ENCODE measurements around the gene MYO10.

The MYO10 gene

DNA sequence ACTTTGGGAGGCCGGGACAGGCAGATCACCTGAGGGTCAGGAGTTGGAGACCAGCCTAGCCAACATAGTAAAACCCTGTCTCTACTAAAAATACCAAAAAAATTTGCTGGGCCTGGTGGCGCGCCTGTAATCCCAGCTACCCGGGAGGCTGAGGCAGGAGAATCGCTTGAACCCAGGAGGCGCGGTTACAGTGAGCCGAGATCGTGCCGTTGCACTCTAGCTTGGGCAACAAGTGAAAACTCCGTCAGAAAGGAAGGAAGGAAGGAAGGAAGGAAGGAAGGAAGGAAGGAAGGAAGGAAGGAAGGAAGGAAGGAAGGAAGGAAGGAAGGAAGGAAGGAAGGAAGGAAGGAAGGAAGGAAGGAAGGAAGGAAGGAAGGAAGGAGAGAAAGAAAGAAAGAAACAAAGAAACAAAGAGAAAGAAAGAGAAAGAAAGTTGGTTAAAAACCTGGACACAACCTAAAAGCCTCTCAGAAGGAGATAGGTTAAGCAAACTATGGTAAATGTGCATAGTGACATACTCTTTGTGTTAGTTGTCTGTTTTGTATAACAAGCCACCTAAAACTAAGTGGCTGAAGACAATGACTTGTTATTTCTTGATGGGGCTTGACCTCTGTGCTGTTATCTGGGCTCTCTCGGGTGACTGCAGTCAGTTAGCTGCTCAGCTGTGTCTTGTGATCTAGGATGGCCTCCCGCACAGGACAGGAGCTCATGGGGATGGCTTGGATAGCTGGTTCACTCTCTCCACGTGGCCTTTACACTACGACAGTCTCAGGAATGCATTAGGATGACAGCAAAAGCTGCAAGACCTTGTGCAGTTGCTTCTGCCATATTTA lies 8.0 kb upstream of the MYO10 start:
- DNase-seq: no peak

DNA sequence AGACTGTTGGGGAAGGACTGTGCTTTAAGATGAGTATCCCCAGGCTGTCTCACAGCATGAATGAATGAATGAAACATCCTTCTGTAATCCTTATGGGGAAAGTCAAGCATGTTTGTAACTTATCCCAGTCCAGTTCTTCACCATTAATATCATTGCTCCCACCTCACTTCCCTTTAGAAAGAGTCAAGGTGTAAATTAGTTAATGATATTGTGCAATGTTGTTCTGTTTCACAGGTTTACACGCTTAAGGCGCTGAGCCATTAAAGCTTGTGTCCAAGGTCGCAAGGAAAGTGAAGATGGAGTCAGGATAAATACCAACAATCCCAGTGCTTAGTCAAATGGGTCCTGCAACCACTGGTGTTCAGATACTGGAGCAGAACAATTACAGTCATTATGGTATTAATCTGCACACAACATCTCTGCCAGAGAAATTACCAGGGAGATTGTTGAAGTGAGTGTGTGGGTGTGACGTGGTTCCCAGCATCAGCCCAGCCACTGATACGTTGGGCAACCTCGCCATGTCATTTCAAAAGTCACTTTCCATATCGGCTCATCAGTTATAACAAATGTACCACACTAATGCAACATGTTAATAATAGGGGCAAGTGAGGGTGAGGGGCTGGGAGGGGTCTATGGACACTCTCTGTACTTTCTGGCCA lies 1.5 kb upstream of the MYO10 start:
- no peak for DNase-seq

DNA sequence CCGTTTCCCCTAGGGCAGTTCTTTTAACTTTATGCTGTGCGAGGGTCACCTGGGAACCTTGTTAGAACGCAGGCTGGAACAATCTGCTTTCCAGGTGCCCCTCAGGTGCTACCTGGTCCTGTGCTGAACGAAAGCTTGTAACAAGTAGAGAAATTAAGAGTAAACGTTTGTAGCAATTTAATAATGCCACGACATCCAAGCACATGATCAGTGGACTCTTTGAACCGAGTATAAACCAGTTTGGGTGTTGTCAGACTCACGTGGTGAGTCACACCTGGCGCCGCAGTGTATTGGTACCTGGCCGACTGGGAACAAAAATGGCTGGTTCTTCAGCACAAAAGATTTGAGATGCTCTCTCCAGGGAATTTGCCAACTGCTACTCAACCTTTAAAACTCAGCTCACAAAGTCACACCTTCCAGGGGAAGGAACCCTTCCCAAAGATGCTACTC lies 926 bp upstream of the MYO10 start:
- DNase-seq: no peak

DNA sequence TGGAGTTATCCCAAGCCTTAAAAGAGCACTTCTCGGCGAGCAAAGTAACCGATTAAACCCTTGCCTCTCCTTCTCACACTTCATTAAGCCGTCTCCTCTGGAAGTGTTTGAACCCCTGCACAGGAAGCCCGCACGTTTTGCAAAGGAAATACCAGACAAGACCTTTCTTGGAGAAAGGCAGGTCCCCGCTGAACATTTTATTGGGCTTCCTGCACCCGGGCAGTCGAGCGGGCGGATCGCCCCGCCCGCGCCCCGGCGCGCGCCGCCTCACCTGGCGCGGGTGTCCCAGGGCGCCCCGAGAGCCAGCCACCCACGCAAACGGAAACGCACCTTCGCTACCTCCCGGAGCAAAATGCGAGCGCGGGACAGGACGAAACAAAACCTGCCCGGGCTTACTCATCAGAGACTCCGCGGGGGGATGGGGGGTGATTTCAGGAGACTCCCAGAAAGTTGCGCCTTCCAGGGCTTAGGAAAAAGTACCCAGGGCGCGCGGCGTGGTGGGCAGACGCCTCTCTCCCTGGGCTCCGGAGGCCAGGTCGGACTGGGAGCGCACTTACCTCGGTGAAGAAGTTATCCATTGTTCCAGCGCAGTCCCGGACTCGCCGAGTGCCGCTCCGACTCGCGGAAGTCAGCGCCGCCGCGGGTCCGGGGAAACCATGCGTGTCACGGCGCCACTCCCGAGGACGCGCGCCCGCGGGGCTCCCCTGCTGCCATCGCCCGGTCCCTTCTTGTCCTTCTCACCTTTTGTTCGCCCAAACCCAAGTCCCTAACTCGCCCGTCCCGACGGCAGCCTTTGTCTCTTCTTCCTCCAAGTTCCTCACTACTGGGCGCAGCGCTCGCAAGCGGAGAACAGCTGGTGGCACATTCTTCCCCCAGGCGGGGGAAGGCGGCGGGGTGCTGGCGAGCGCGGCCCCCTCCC lies 598 bp downstream of the MYO10 start:
- no peak for DNase-seq

DNA sequence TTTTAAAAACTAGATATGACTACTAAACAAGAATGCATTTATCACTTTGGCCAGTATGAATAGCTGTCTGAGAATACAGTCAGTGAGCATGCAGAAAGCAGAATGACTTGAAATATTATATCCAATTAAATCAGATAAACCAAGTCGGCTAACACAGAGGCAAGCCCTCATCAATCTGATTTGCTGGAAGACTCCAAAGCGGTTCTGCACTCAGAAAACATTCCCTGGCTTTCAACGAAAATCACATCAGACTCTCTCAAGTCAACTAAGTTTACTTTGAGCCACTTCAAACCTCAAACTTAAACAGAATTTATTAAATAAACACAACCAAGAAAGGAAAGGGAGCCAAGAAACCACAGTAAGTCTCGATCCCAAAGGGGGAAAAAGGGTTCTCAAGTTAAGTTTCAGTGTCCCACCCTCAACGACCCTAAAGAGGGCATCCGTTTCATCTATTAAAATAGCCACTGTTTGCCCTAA lies 1.4 kb downstream of the MYO10 start:
- no peak for DNase-seq

- no peak for DNase-seq
Observed at GRCh38 chr5:16934123-16934522, 2.0 kb downstream of the MYO10 start.

GRCh38 chr5:16933337-16933736 lies 2.8 kb downstream of the MYO10 start:
- DNase-seq: no peak

DNA sequence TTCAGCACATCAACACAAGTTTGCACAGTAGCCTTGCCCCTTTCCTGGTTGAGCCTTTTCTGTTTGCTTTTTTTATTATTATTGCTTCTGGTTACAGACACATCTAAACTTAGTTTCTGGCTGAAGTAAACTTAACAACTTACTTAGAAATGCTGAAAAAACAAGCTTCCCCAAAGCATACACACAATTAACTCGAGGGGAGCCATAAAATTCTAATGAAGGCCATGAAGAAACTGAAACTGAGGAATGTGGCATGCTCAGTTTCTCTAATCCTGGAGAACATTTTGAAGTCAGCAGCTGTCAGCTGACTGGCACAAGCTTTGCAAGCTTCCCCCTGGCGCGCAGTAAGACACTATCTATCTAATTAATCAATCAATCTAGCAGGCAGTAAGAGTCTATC lies 3.7 kb downstream of the MYO10 start:
- no peak for DNase-seq

DNA sequence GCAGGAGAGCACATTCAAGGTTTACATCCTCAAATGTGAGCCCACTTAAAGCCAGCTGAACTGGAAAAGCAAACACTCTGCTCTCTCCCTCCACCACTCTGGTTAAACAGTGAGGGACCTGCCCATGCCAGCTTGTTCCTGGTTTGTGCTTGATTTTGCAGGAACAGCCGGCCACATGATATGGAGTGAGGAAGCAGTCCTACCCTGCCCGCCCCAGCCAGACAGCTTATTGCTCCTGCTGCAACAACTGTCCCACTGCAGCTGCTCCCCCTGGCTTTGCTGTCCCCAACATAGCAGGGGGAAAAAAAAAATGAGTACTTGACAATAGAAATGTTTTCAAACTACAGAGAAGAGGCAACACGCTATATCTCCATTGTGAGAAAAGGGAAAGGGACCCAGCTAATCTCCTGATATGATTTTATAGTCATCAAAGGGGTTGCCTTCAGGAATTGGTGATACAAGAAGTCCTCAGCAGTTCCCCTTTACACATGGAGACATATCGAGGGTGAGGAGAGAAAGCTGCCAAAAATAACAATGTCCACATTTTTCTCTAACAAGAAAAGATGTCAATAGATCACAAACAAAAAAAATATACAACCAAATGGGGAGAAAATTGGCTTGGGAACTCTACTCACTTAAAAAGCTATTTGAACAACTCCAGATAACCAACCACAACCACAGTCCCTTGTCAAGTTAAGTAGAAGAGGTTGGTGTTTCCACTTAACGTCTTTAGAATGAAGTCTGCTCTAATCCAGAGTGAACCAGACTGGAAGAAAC lies 4.6 kb downstream of the MYO10 start:
- DNase-seq: no peak

GRCh38 chr5:16930496-16930895 lies 5.6 kb downstream of the MYO10 start:
- no peak for DNase-seq

DNA sequence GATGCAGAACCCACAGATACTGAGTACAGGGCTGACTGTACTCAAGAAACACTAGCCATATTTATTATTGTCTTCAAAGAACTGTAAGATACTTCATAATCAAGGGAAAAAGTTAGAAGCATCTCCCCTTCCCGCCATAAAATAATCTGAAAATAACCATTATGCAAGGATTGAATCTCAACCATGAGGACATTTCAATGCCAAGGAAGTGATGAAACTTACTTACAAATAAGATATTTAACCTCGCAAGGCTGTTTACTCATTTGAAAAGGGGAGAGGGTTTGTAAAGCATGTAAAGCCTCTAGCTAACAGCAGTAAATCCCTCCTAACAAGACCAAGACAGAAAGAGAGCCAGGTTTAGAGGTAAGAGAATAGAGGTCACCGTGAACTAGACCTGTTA lies 6.3 kb downstream of the MYO10 start:
- DNase-seq: no peak

- DNase-seq: no peak
Observed at GRCh38 chr5:16929347-16929746, 6.7 kb downstream of the MYO10 start.

DNA sequence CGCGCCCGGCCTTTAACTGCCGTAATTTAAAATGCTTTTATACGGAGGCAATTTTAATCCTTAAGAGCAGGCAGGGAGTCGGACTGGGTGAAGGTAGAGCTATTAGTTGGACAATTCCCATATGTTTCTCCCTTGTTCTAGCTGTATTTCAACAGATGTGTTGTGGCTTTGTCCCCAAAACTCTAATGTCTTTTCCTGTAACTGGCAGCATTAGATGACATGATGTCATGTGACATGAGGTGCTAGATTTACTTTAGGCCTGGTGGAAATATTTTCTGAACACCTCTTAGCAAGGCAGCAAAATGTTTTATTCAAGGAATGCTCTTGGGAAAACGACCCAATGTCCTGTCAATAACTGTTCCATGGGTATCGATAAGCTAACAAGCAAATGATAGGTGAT lies 8.5 kb downstream of the MYO10 start:
- no peak for DNase-seq

DNA sequence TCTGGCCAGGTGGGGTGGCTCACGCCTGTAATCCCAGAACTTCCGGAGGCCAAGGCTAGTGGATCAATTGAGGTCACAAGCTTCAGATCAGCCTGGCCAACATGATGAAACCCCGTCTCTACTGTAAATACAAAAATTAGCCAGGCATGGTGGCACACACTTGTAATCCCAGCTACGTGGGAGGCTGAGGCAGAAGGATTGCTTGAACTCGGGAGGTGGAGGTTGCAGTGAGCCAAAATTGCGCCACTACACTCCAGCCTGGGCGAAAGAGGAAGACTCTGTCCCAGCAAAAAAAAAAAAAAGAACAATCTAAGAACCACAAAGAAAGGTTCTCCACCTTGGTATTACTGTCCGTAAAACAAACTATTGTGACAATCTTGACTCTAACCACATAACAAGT lies 9.7 kb downstream of the MYO10 start:
- no peak for DNase-seq

DNA sequence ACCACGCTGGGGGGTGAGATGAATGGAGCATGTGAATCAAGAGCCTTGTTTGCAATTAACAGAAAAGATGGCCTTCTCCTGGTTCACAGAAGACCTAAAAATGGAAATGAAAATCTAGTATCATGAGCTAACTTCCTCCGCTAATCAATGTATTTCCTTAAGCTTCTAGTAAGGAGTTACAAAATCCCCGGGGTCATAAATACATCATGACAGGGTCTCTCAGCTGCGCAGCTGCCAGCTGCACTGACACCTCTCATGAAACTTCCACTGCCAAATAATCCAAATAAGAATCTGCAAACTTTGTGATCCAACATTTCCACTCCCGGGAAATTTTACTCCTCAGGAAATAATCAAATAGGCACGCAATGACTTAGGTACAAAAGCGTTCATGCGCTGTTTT lies 11.9 kb downstream of the MYO10 start:
- no peak for DNase-seq

DNA sequence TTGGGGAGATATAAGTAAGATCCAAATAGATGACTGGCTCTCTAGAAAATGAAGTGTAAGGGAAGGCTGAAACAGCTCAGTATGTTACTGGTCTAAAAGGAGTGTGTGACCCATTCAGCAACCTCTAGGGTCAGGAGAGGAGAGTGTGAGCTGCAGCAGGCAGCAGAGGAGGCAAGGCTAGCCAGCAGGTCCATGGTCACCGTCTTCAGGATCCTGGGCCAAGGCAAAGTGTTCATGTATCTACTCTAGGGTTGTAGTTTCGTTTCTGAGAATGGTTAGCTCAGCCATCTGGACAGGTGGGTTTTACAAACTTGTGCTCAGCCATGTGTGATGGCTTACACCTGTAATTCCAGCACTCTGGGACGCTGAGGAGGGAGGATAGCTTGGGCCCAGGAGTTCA lies 13.7 kb downstream of the MYO10 start:
- no peak for DNase-seq

- no peak for DNase-seq
Observed at GRCh38 chr5:16921211-16921610, 14.9 kb downstream of the MYO10 start.

DNA sequence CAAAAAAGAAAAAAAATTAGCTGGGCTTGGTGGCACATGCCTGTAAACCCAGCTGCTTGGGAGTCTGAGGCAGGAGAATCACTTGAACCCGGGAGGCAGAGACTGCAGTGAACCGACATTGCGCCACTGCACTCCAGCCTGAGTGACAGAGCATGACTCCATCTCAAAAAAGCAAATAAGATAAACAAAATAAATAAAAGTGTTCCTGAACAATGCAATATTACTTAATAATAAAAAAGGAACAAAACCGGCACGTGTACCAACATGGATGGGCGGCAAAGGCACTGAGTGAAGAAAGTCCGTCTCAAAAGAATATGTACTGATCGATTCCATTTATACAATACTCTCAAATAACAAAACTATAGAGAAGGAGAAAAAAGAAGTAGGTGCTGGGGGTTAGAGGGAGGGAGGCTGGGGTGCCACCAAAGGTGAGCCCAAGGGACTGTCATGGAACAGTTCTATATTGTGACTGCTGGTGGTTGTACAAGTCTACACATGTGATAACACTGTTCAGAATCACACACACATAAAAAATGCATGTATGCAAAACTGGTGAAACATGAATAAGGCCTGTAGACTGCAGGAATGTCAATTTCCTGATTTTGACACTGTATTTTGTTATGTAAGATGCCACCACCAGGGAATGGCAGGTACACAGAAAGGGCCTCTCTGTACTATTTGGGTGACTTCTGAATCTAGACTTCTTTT lies 15.8 kb downstream of the MYO10 start:
- DNase-seq: no peak

DNA sequence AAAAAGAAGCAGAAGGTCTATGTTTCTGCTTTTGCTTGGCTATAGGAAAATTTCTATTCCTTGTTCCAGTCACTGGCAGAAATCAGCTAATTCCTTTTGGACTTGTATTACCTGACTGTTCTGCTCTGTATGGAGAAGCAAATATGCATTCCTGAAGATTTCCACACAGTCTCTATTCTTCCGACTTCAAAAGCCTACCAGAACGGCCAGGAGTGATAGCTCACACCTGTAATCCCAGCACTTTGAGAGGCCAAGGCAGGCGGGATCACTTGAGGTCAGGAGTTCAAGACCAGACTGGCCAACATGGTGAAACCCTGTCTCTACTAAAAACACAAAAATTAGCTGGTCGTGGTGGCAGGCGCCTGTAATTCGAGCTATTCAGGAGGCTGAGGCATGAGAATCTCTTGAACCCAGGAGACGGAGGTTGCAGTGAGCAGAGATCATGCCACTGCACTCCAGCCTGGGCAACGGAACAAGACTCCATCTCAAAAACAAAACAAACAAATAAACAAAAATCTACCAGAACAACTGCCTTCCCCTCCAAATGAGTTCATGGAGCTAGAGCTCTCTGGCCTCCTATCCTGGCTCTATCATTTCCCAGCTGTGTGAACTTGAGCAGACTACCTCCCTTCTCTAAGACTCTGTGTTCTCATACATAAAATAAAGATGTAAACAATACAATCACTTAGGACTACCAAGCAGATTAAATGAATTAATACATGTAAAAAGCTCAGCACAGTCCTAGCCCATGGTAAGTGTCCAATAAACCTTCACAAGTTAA lies 17.0 kb downstream of the MYO10 start:
- DNase-seq: no peak

GRCh38 chr5:16918156-16918555 lies 17.9 kb downstream of the MYO10 start:
- DNase-seq: no peak

DNA sequence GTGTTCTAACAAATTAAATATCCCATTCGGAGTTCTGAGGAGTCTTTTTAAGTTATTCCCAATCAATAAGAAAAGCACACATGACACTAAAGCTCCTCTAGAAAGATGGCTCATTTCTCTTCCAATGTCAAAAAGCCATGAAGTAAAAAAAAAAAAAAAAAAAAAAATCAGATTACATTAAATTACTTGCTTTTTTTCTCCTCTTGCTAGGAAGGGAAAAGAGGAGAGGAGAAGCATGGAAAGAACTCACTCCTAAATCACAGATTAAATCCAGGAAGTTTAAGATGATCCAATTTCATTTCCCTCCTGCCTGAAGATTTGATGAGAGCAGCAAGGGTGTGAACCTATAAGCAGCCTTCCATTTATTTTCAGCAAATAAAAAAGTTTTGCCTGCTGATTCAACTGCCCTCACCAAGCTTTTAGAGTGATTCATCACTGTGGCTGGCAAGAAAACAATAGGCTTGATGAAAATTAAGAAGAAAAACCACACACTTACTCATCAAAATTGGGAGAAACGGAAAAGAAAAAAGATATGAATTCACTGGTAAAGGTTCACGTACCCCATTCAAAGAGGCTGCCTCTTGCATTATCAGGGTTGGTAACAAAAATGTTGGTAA lies 19.7 kb downstream of the MYO10 start:
- DNase-seq: no peak
